ENCODE data around the gene RASA3. TPM values are rescaled to one million over a fixed set of nuclear protein-coding genes. Genes with fewer than 3 reads are reported as not detected.

The RASA3 gene
- total and polyA plus RNA-seq, 2 of the 8 experiments (the other 6 are each of a cell fraction or from before 2014, with no cell fraction given), result 7.5 to 21.9 TPM

GRCh38 chr13:113943821-113944565 is 188.4 kb downstream of the RASA3 start:
- ChIA-PET POLR2A (ENCODE audit: partially characterized antibody) (interaction anchor here (1.1 kb wide), 1 partner anchor 10 kb away, joined by 3 read pairs; no protein-coding TSS in a partner anchor), CTCF (ENCODE audit: partially characterized antibody) (no interaction called here)
- Histone ChIP-seq H2BK15ac (ENCODE audit: low read length) (no peak overlapping the region), H2AK5ac (ENCODE audit: low read depth, low read length) (no peak overlapping the region), H3K27ac (ENCODE audit: low read depth, low read length) (no peak overlapping the region), H2BK12ac (ENCODE audit: low read depth, low read length) (no peak overlapping the region), H3K9ac (replicated peaks in 1 of 4; ENCODE audit: extremely low read depth in 1 of 4, low read depth in 3 of 4, low read length in 3 of 4) (no peak overlapping the region), H4K91ac (replicated peaks; ENCODE audit: insufficient read length, low read length) (no peak overlapping the region), H3K79me1 (ENCODE audit: low read depth, low read length) (no peaks in the 10 kb centered on the region), H3K4ac (replicated peaks; ENCODE audit: insufficient read length, low read depth, low read length) (no peak overlapping the region), H3K23ac (ENCODE audit: insufficient read length) (no peak overlapping the region), H2BK5ac (ENCODE audit: low read depth, low read length) (no peak overlapping the region; the same call in 1 of the 2 replicates), H3K9me3 (ENCODE audit: insufficient read depth in 2 of 2, low read depth in 1 of 2, low read length in 1 of 2) (no peaks in the 10 kb centered on the region), H2BK120ac (replicated peaks; ENCODE audit: low read depth, low read length) (no peak overlapping the region), H2AFZ (ENCODE audit: low read length) (no peak overlapping the region), H4K5ac (ENCODE audit: insufficient read length, low read depth, low read length) (no peak overlapping the region), H4K8ac (ENCODE audit: extremely low read depth, insufficient read depth, low read length) (no peak overlapping the region; the same call in 1 of the 2 replicates), H3K4me1 (replicated peaks in 1 of 4; ENCODE audit: control insufficient read depth in 3 of 4, insufficient read depth in 4 of 4, low read length in 3 of 4) (no peaks in the 10 kb centered on the region), H3K18ac (ENCODE audit: extremely low read depth, low read length) (no peak overlapping the region), H3K27me3 (replicated peaks in 1 of 4; ENCODE audit: control insufficient read depth in 3 of 4, extremely low read depth in 1 of 4, insufficient read depth in 3 of 4, low read length in 3 of 4) (no peaks in the 10 kb centered on the region), H3K56ac (replicated peaks; ENCODE audit: insufficient read length, low read depth, low read length) (no peak overlapping the region), H4K20me1 (replicated peaks in 1 of 2; ENCODE audit: control insufficient read depth in 1 of 2, insufficient read depth in 2 of 2, low read length in 2 of 2) (peaks cover 0 to 2% of the 10 kb centered on the region in 2 experiments), H3K79me2 (ENCODE audit: control insufficient read depth in 1 of 2, insufficient read depth in 2 of 2, low read length in 2 of 2) (no peaks in the 10 kb centered on the region), H3K36me3 (ENCODE audit: control insufficient read depth in 2 of 4, insufficient read depth in 4 of 4, low read length in 3 of 4) (no peaks in the 10 kb centered on the region), H3K23me2 (ENCODE audit: low read depth, low read length) (no peaks in the 10 kb centered on the region), H2BK20ac (ENCODE audit: low read length) (no peak overlapping the region), H3K14ac (ENCODE audit: insufficient read length) (no peak overlapping the region), H3K4me3 (ENCODE audit: extremely low read depth in 1 of 4, insufficient read depth in 2 of 4, low read depth in 3 of 4, low read length in 4 of 4) (no peak overlapping the region), H3K4me2 (ENCODE audit: insufficient read depth in 1 of 2, low read depth in 2 of 2, low read length in 2 of 2) (no peak overlapping the region)
- WGBS, 2 experiments (ENCODE audit: extremely low coverage in 1 of 2, insufficient coverage in 1 of 2, insufficient read length in 1 of 2, insufficient replicate concordance in 2 of 2, low coverage in 1 of 2, low lambda C conversion rate in 2 of 2, missing lambda C conversion rate in 1 of 2), result 90% methylated on average over 19 of the region's 19 CpGs; no CpG with 5 or more reads in 1 of the 2 experiments
- FAIRE-seq (no peak), DNase-seq (ENCODE audit: low read depth in 1 of 2, low spot score in 2 of 2) (no peak)
- TF ChIP-seq BCL11A (IDR thresholded peaks at IDR 0.05; ENCODE audit: low read depth in 2 of 2, low read length in 2 of 2) (no peak), HDAC6 (IDR thresholded peaks at IDR 0.05; ENCODE audit: low read depth, low read length) (no peak), KDM4A (IDR thresholded peaks at IDR 0.05; ENCODE audit: low read depth, low read length, severe bottlenecking) (no peak), POLR2AphosphoS5 (IDR thresholded peaks at IDR 0.05; ENCODE audit: low read depth, low read length) (no peak), RNF2 (IDR thresholded peaks at IDR 0.05; ENCODE audit: borderline replicate concordance, low read depth, low read length, missing control alignments, poor library complexity, severe bottlenecking) (no peak), EZH2 (IDR thresholded peaks at IDR 0.05; ENCODE audit: low read depth, low read length, severe bottlenecking) (no peak), SRF (IDR thresholded peaks at IDR 0.05; ENCODE audit: low read depth, low read length) (no peak), GABPA (IDR thresholded peaks at IDR 0.05; ENCODE audit: borderline replicate concordance, insufficient read depth, low read length) (no peak), ASH2L (IDR thresholded peaks at IDR 0.05; ENCODE audit: low read length) (no peak), HDAC2 (IDR thresholded peaks at IDR 0.05; ENCODE audit: borderline replicate concordance in 1 of 2, low read depth in 2 of 2, low read length in 2 of 2) (no peak), NANOG (IDR thresholded peaks at IDR 0.05; ENCODE audit: insufficient read depth, low read depth, low read length, poor library complexity, severe bottlenecking) (no peak)
